Esophagus (tissue), 2 donors: ENCODE results near the gene PRPF38A. TPM values are rescaled to one million over a fixed set of nuclear protein-coding genes. Genes with fewer than 3 reads are reported as not detected.
"Not testable (repeated sequence)": the region's sequence is repeated elsewhere in the genome, so short reads cannot be mapped to it uniquely, and the experiment has no call there.

Source experiments
- H3K27ac ChIP-seq, 2 donors: one replicate each; pipeline ENCODE4 v1.5.1; 2013; ENCODE audit warnings: low read depth in 2 of 2, mild to moderate bottlenecking in 2 of 2, inconsistent platforms in 1 of 2, low read length in 1 of 2, moderate library complexity in 1 of 2
- H3K27me3 ChIP-seq, 2 donors: one replicate each; pipeline ENCODE4 v1.6.1; 2013; ENCODE audit warnings: low read length in 2 of 2, control low read depth in 1 of 2, mild to moderate bottlenecking in 1 of 2; ENCODE audit not compliant: insufficient read depth in 2 of 2, control insufficient read depth in 1 of 2
- H3K36me3 ChIP-seq, 2 donors: one replicate each; pipeline ENCODE4 v1.6.1; 2013; ENCODE audit warnings: low read length in 1 of 2; ENCODE audit not compliant: control insufficient read depth in 2 of 2, insufficient read depth in 2 of 2
- H3K4me1 ChIP-seq, 2 donors: one replicate each; pipeline ENCODE4 v1.6.1; 2013; ENCODE audit warnings: low read length in 1 of 2; ENCODE audit not compliant: control insufficient read depth in 2 of 2, insufficient read depth in 2 of 2
- H3K4me3 ChIP-seq, 2 donors: one replicate each; pipeline ENCODE4 v1.5.1; 2013; ENCODE audit warnings: low read length in 2 of 2, mild to moderate bottlenecking in 2 of 2, low read depth in 1 of 2, moderate library complexity in 1 of 2
- H3K9me3 ChIP-seq, 2 donors: one replicate each; pipeline ENCODE4 v1.6.1; 2013; ENCODE audit warnings: mild to moderate bottlenecking in 2 of 2, low read depth in 1 of 2, low read length in 1 of 2, moderate library complexity in 1 of 2; ENCODE audit not compliant: control insufficient read depth in 2 of 2, insufficient read depth in 1 of 2
- whole genome bisulfite sequencing, 2 donors: extraction: QIAGEN DNeasy Blood & Tissue Kit; methylation state at CpG; one replicate each; pipeline ENCODE4 v1.1.7; 2013; 5-methylcytosine and 5-hydroxymethylcytosine counted together
- polyA plus RNA-seq, 2 donors: library from polyadenylated mRNA; stranded (reverse); fragments of 200-250 nt; gene quantifications; one replicate each; pipeline ENCODE4 v1.2.3, GENCODE V29; 2013
- donor health status: healthy with polysubstance abuse.
- donor health status: Bipolar disorder and iron deficiency.

Gene PRPF38A
- polyA plus RNA-seq, 2 donors, result 10.4 to 21.5 TPM

GRCh38 chr1:52364235-52364839, 40.1 kb upstream of the PRPF38A start:
- Histone ChIP-seq H3K27me3 (no peaks in the 10 kb centered on the region), H3K4me1 (peaks cover 0 to 6% of the 10 kb centered on the region in 2 donors), H3K4me3 (no peak overlapping the region), H3K27ac (peak overlapping the region in 1 of 2 donors; percentile 96), H3K9me3 (peaks cover 0 to 2% of the 10 kb centered on the region in 2 donors), H3K36me3 (peaks cover 16 to 26% of the 10 kb centered on the region in 2 donors)
- WGBS, 2 donors, result 75 to 79% methylated on average over 5 of the region's 5 CpGs

- Histone ChIP-seq H3K36me3 (peaks cover 9 to 18% of the 10 kb centered on the region in 2 donors), H3K27ac (peak overlapping the region; percentile 96 to 97), H3K4me1 (peaks cover 0 to 6% of the 10 kb centered on the region in 2 donors), H3K9me3 (peaks cover 0 to 2% of the 10 kb centered on the region in 2 donors), H3K4me3 (peak overlapping the region; percentile 77 to 84), H3K27me3 (no peaks in the 10 kb centered on the region)
- WGBS, 2 donors, result 7 to 8% methylated on average over 22 of the region's 22 CpGs
Measured at GRCh38 chr1:52365071-52365745, 39.2 kb upstream of the PRPF38A start.

GRCh38 chr1:52365746-52366516, 38.5 kb upstream of the PRPF38A start, which contains the start of gene CC2D1B:
Gene CC2D1B (minus strand): TSS chr1:52366205. CDS start chr1:52364620, 1,585 bp downstream.
- H3K36me3 ChIP-seq, result peaks cover 2 to 13% of the 10 kb centered on the region in 2 donors
- H3K4me1 ChIP-seq, result peaks cover 0 to 6% of the 10 kb centered on the region in 2 donors
- no peaks in the 10 kb centered on the region for H3K9me3 ChIP-seq
- peak within 1 kb of the TSS; percentile 77 to 84 for H3K4me3 ChIP-seq
- 1% methylated on average over 87 to 92 of the region's 92 CpGs for WGBS, 2 donors
- H3K27ac ChIP-seq, result peak within 1 kb of the TSS; percentile 96 to 97
- H3K27me3 ChIP-seq, result no peaks in the 10 kb centered on the region

GRCh38 chr1:52366517-52366827, 37.9 kb upstream of the PRPF38A start:
- Histone ChIP-seq H3K27ac (peak overlapping the region; percentile 96 to 97), H3K4me3 (peak overlapping the region; percentile 77 to 84), H3K27me3 (no peaks in the 10 kb centered on the region), H3K4me1 (peaks cover 0 to 6% of the 10 kb centered on the region in 2 donors), H3K36me3 (peaks cover 0 to 9% of the 10 kb centered on the region in 2 donors), H3K9me3 (no peaks in the 10 kb centered on the region)
- 13 to 17% methylated on average over 8 of the region's 8 CpGs for WGBS, 2 donors

- Histone ChIP-seq H3K4me3 (no peak overlapping the region), H3K9me3 (no peaks in the 10 kb centered on the region), H3K27me3 (no peaks in the 10 kb centered on the region), H3K4me1 (peaks cover 0 to 6% of the 10 kb centered on the region in 2 donors), H3K36me3 (peaks cover 0 to 6% of the 10 kb centered on the region in 2 donors), H3K27ac (no peak overlapping the region)
- WGBS, 2 donors, result 93 to 94% methylated on average over 5 of the region's 5 CpGs
Measured at GRCh38 chr1:52367272-52367671, 37.1 kb upstream of the PRPF38A start.

GRCh38 chr1:52368383-52369172, 35.8 kb upstream of the PRPF38A start:
- H3K36me3 ChIP-seq, result no peaks in the 10 kb centered on the region
- WGBS, 2 donors, result 6 to 10% methylated on average over 31 to 51 of the region's 51 CpGs
- peak overlapping the region; percentile 88 to 96 for H3K27ac ChIP-seq
- no peaks in the 10 kb centered on the region for H3K9me3 ChIP-seq
- H3K27me3 ChIP-seq, result no peaks in the 10 kb centered on the region
- H3K4me1 ChIP-seq, result peaks cover 0 to 6% of the 10 kb centered on the region in 2 donors
- H3K4me3 ChIP-seq, result peak overlapping the region; percentile 50 to 64

GRCh38 chr1:52369851-52370250, 34.6 kb upstream of the PRPF38A start:
- H3K27me3 ChIP-seq, H3K9me3 ChIP-seq, H3K4me1 ChIP-seq, H3K27ac ChIP-seq, H3K4me3 ChIP-seq, H3K36me3 ChIP-seq: not testable (repeated sequence)
- 60 to 65% methylated on average over 1 of the region's 1 CpG for WGBS, 2 donors

GRCh38 chr1:52385376-52385775, 19.0 kb upstream of the PRPF38A start:
- no peaks in the 10 kb centered on the region for H3K4me1 ChIP-seq
- H3K4me3 ChIP-seq, result no peak overlapping the region
- H3K27me3 ChIP-seq, result no peaks in the 10 kb centered on the region
- 95 to 98% methylated on average over 3 of the region's 3 CpGs for whole genome bisulfite sequencing, 2 donors
- no peak overlapping the region for H3K27ac ChIP-seq
- no peaks in the 10 kb centered on the region for H3K36me3 ChIP-seq
- no peaks in the 10 kb centered on the region for H3K9me3 ChIP-seq

- Histone ChIP-seq H3K27me3 (no peaks in the 10 kb centered on the region), H3K36me3 (no peaks in the 10 kb centered on the region), H3K4me1 (no peaks in the 10 kb centered on the region), H3K9me3 (no peaks in the 10 kb centered on the region), H3K27ac (peak overlapping the region in 1 of 2 donors; percentile 17), H3K4me3 (no peak overlapping the region)
- WGBS, 2 donors, result 56 to 75% methylated on average over 5 of the region's 5 CpGs
Measured at GRCh38 chr1:52386458-52386857, 17.9 kb upstream of the PRPF38A start.
